Activated CD8-positive, alpha-beta T cell treated with anti-CD3 and anti-CD28 coated beads, Interleukin-2, amount 10 ng/mL, durations not matched to agents 7 days and 5 days (primary cell): ENCODE data around the gene IPO5. TPM values are rescaled to one million over a fixed set of nuclear protein-coding genes. Genes with fewer than 3 reads are reported as not detected.

Experiments used
- ATAC-seq: fragments of 150-1000 bp; cut with Tn5 transposase; one replicate; pipeline ENCODE4 v1.10.0; 2021; ENCODE audit warnings: moderate library complexity
- CTCF ChIA-PET: fragments of 350-600 bp; sonication (Branson Sonifier 250); formaldehyde crosslinking; loops from one replicate; lab custom pipeline; 2021; ENCODE audit warnings: antibody characterized with exemption; lab: Charles Lee
- POLR2A ChIA-PET: fragments of 350-600 bp; sonication (Branson Sonifier 250); formaldehyde crosslinking; loops from one replicate; lab custom pipeline; 2021; ENCODE audit warnings: antibody characterized with exemption; lab: Charles Lee
- DNase-seq: peaks from one replicate; pipeline ENCODE4 v3.0.0-alpha.2; 2020
- H3K27ac Mint-ChIP-seq: one replicate; pipeline ENCODE4 v1.8.0; 2021; ENCODE audit warnings: mild to moderate bottlenecking, mixed read lengths
- H3K27me3 Mint-ChIP-seq: one replicate; pipeline ENCODE4 v1.8.0; 2021; ENCODE audit warnings: low read depth, mixed read lengths
- H3K36me3 Mint-ChIP-seq: one replicate; pipeline ENCODE4 v1.8.0; 2021; ENCODE audit warnings: low read depth, mixed read lengths
- H3K4me1 Mint-ChIP-seq: one replicate; pipeline ENCODE4 v1.8.0; 2021; ENCODE audit warnings: low read depth, mixed read lengths
- H3K4me3 Mint-ChIP-seq: one replicate; pipeline ENCODE4 v1.8.0; 2021; ENCODE audit warnings: mild to moderate bottlenecking, mixed read lengths
- H3K9me3 Mint-ChIP-seq: one replicate; pipeline ENCODE4 v1.8.0; 2022; ENCODE audit warnings: mixed read lengths; ENCODE audit not compliant: insufficient read depth
- total RNA-seq, 2 experiments: library from RNA; stranded (reverse); gene quantifications; one replicate each; pipeline ENCODE4 v1.2.3, GENCODE V29; 2021

Gene IPO5
- 100 to 1,000 TPM; 115 to 119 TPM for total RNA-seq

DNA sequence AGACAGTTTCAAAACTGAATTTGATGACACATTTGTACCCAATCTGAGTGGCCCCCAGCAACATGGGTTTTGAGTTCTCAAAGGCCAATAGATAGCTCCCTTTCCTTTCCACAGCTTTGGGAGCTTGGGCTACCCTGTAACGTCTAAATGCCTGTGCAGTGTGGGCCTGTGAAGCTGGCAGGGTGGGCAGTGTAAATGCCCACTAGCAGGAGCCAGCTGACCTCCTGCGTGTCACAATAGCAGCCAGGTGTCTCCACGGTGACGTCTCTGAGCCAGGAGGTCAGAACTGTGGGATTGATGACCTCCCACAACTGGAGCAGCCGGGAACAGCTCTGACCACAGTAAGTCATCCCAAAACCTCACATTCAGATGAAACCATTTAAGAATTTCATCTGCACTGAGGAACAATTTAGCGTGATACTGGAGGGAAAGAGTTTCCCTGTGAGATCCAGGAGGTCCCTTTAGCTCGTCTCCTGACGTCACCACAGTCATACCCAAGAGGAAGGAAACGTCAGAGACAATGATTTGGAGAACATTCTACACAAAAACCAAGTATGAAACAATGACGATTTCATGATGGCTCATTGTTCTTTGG is at the start of gene IPO5:
IPO5 (plus strand) TSS at position 300 of the 595 bp plus-strand sequence. CDS start 23,022 bp downstream, outside the sequence.
- H3K27me3 Mint-ChIP-seq, result no peaks in the 10 kb centered on the region
- POLR2A ChIA-PET, result no interaction called here
- no peak within 1 kb of the TSS for H3K4me3 Mint-ChIP-seq
- H3K36me3 Mint-ChIP-seq, result no peaks in the 10 kb centered on the region
- H3K4me1 Mint-ChIP-seq, result no peaks in the 10 kb centered on the region
- DNase-seq, result no peak
- no peak within 1 kb of the TSS for H3K27ac Mint-ChIP-seq
- no peak for ATAC-seq
- CTCF ChIA-PET, result no interaction called here
- H3K9me3 Mint-ChIP-seq, result no peaks in the 10 kb centered on the region

DNA sequence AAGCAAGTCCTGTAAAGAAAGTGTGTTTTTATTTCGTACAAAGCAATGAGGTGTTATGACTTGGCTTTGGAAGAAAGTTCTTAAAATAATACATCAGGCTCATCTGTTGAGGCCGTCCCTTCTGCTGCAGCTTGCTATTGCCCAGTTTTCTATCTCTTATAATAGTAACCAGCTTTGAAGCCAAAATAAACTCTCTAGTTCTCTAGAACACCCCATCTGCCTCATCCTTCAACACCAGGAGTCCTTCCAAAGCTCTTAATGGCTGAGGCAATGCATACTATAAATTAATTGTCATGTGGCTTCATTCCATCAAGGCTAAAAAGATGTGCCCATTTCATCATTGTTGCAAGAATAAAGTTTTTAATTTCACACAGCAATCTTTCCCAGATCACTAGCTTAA is 49.4 kb upstream of the IPO5 start:
- ChIA-PET POLR2A (no interaction called here), CTCF (no interaction called here)
- no peak for DNase-seq
- Mint-ChIP-seq H3K36me3 (no peaks in the 10 kb centered on the region), H3K9me3 (no peaks in the 10 kb centered on the region), H3K27me3 (peaks cover 3% of the 10 kb centered on the region), H3K27ac (no peak overlapping the region), H3K4me1 (no peaks in the 10 kb centered on the region), H3K4me3 (no peak overlapping the region)
- ATAC-seq, result no peak

DNA sequence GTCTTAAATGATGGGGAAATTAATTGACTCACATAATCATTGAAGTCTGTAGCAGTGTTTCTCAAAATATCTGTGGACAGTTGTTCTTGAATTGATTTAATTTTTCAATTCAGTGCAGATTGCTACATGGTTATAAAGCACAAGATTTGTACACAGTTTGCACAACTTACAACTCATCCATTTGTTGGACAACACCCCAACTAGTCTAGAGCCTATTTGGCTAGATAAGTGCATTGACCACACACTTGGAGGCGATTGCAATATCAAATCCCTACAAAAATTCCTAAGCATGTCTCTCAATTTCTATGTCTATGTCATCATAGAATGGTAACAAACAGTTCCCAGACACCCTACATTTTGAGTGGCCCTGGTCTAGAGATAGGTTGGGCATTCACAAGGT is 48.0 kb upstream of the IPO5 start:
- ChIA-PET CTCF (no interaction called here), POLR2A (no interaction called here)
- no peaks in the 10 kb centered on the region for H3K36me3 Mint-ChIP-seq
- DNase-seq, result no peak
- no peaks in the 10 kb centered on the region for H3K4me1 Mint-ChIP-seq
- H3K27ac Mint-ChIP-seq, result no peak overlapping the region
- H3K4me3 Mint-ChIP-seq, result no peak overlapping the region
- no peak for ATAC-seq
- H3K27me3 Mint-ChIP-seq, result no peaks in the 10 kb centered on the region
- no peaks in the 10 kb centered on the region for H3K9me3 Mint-ChIP-seq

DNA sequence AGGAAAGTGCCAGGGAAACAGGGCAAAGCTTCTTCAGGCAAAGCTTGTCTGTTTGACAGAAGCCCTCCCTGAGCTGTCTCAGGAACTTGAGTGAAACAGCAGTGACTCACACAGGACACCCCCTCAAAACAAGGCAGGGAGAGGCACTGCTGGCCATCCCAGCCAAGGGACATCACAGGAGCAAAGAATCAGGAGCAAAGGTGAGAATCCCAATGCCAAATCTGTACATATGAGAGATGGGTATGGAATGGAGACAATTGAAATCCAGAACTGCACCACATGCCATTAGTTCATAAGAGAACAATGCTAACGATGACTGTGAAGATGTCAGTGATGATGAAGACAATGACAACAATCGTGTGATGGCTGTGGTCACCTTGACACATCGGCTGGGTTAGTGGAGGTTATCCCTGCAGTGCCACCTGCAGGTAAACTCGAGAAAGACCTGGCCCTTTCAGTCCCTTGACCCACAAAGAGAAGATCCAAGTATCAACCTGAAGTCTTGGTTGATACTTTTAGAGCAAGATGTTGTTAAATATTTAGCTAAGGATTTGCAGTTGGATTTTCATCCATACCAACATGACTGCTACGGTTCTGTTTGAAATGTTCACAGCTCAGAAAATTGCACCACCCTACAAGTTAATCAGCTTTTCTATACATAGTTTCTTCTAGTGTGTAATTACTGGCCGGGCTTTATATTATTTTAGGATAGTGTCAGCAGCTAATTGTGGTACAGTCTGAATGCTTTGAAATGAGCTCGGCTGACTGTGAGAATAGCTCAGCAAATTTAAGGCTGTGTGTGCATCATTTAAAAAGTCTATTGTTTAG is 42.0 kb upstream of the IPO5 start:
- no peaks in the 10 kb centered on the region for H3K9me3 Mint-ChIP-seq
- H3K27ac Mint-ChIP-seq, result no peak overlapping the region
- no peaks in the 10 kb centered on the region for H3K4me1 Mint-ChIP-seq
- no peaks in the 10 kb centered on the region for H3K36me3 Mint-ChIP-seq
- no peaks in the 10 kb centered on the region for H3K27me3 Mint-ChIP-seq
- POLR2A ChIA-PET, result no interaction called here
- DNase-seq (peak; percentile 21), ATAC-seq (no peak)
- CTCF ChIA-PET, result interaction anchor here (0.8 to 1.5 kb wide), 5 partner anchors 10 to 543 kb away, joined by 3 to 6 read pairs (median 3); no protein-coding TSS in a partner anchor
- H3K4me3 Mint-ChIP-seq, result no peak overlapping the region

DNA sequence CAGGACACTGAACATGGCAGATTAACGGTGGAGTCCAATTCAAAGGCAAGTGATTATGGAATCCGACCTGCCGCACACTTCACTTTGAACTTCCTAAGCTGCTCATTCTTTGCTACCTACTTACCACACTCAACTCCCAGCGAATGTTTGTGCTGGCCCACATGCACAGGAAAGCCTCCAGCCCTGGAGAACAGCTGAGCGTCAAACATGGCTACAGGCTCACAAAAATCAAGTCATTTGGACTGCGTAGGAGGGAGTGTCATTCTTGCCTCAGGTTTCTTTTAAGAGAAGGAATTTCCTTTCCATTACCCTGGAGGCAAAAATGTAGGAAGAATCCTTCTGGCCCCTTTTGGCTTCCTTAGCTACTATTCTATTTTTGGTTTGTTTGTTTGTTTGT is 41.3 kb upstream of the IPO5 start:
- Mint-ChIP-seq H3K9me3 (no peaks in the 10 kb centered on the region), H3K27me3 (no peaks in the 10 kb centered on the region), H3K27ac (no peak overlapping the region), H3K4me3 (no peak overlapping the region), H3K4me1 (no peaks in the 10 kb centered on the region), H3K36me3 (no peaks in the 10 kb centered on the region)
- ChIA-PET CTCF (interaction anchor here (0.9 to 1.5 kb wide), 4 partner anchors 10 to 543 kb away, joined by 3 to 6 read pairs (median 4); no protein-coding TSS in a partner anchor), POLR2A (no interaction called here)
- DNase-seq (no peak), ATAC-seq (no peak)

DNA sequence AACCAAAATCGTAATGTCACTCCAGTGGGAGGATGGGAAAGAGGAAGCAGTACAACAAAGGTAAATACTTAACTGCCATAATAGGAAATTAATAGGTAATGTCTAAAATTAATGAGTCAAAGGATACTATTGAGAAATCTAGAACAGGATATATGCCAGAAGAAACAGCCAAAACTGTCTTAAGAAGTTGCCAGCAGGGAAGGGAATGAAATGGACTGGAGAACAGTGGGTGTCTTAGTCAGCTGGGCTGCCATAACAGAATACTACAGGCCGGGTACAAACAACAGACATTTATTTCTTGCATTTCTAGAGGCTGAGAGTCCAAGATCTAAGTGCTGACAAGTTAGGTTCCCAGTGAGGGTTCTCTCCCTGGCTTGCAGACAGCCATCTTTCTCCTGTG is 40.3 kb upstream of the IPO5 start:
- CTCF ChIA-PET, result no interaction called here
- H3K27ac Mint-ChIP-seq, result no peak overlapping the region
- H3K9me3 Mint-ChIP-seq, result no peaks in the 10 kb centered on the region
- no peak for ATAC-seq
- no peak overlapping the region for H3K4me3 Mint-ChIP-seq
- no peaks in the 10 kb centered on the region for H3K36me3 Mint-ChIP-seq
- no peak for DNase-seq
- no peaks in the 10 kb centered on the region for H3K27me3 Mint-ChIP-seq
- POLR2A ChIA-PET, result no interaction called here
- H3K4me1 Mint-ChIP-seq, result no peaks in the 10 kb centered on the region

DNA sequence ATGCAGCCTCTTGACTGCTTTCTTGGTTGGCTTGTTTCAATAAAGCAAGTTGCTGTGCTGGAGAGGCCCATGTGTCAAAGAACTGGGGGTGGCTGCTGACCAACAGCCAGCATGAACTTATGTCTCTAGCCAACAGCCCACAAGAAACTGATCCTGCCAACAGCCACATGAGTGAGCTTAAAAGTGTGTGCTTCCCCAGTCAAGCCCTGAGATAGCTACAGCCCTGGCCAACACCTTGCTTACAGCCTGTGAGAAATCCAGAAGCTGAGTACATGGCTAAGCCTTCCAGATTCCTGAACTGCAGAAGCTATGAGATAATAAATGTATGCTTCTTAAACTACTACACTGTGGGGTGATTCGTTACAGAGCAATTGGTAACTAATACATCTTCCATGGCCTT is 38.9 kb upstream of the IPO5 start:
- ATAC-seq, result no peak
- no peak overlapping the region for H3K27ac Mint-ChIP-seq
- no peak overlapping the region for H3K4me3 Mint-ChIP-seq
- CTCF ChIA-PET, result no interaction called here
- DNase-seq, result no peak
- no peaks in the 10 kb centered on the region for H3K36me3 Mint-ChIP-seq
- no peaks in the 10 kb centered on the region for H3K9me3 Mint-ChIP-seq
- no peaks in the 10 kb centered on the region for H3K4me1 Mint-ChIP-seq
- no peaks in the 10 kb centered on the region for H3K27me3 Mint-ChIP-seq
- POLR2A ChIA-PET, result no interaction called here

DNA sequence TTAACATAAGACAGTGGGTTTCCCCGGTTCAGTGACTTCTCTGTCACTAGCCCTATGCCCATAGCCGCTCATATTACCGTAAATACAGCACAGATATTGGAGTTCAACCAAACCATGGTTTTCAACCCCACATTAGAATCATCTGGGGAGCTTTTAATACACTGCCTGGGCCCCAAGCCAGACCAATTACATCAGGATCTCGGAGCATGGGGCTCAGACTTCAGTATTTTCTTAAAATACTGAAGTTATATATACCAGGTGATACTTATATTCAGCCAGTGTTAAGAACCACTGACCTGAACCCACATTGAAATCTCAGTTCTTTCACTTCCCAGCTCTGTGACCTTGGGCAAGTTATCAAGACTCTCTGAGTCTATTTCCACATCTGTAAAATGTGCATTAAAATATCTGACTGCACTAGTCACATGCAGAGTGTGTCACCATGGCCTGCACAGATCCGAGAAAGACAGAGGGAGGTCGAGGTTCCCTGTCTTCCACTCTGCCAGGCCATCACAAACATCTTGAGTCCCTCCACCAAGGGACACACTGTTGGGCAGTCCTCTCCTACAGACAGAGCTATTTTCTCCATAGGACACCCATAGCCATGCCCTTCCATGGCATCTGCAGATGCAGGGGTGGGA is 32.2 kb upstream of the IPO5 start:
- POLR2A ChIA-PET, result no interaction called here
- DNase-seq, result no peak
- H3K27me3 Mint-ChIP-seq, result no peaks in the 10 kb centered on the region

DNA sequence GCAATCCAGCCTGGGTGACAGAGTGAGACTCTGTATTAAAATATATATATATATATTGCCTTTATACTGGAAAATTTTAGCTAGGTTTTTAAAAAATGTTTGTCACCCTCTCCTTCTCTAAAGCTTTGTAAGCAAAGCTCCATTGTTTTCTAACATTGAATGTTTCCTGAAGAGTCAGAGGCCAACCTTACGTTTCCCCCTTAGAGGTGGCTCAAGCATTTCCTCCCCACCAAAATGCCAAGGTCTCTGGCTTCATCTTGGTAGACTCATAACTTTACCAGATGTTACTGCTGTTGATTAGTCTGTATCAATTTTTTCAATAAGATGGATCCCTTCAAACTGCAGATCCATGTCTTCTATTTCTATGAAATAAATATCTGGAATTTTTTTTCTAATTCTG is 25.2 kb upstream of the IPO5 start:
- Mint-ChIP-seq H3K9me3 (no peaks in the 10 kb centered on the region), H3K27ac (no peak overlapping the region), H3K27me3 (peaks cover 3% of the 10 kb centered on the region), H3K36me3 (no peaks in the 10 kb centered on the region), H3K4me1 (no peaks in the 10 kb centered on the region), H3K4me3 (no peak overlapping the region)
- DNase-seq, result no peak
- ATAC-seq, result no peak
- ChIA-PET CTCF (no interaction called here), POLR2A (no interaction called here)

More for the DNA sequence above, 32.2 kb upstream of the IPO5 start:
- no peak for ATAC-seq
- no peaks in the 10 kb centered on the region for H3K4me1 Mint-ChIP-seq
- no peaks in the 10 kb centered on the region for H3K9me3 Mint-ChIP-seq
- no peak overlapping the region for H3K27ac Mint-ChIP-seq
- H3K4me3 Mint-ChIP-seq, result no peak overlapping the region
- H3K36me3 Mint-ChIP-seq, result no peaks in the 10 kb centered on the region
- CTCF ChIA-PET, result interaction anchor here (2.2 kb wide), 1 partner anchor 9 kb away, joined by 5 read pairs; no protein-coding TSS in a partner anchor

DNA sequence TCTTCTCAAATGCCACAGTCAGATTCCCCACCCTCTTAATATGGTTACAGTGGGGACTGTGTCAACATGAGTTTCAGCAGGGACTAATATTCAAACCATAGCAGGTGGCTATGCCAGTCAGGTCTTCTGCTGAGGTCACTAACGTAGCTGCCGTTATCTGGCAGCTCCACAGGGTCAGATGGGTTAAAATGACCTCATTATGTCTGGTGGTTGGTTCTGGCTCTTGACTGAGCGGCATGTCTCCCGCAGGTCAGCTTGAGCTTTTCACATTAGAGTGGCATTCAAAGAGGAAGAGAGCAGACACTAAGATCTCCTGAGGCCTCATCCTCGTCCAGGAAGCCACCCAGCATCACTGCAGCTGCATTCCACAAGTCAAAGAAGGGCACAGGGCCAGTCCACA is 21.4 kb upstream of the IPO5 start:
- no peaks in the 10 kb centered on the region for H3K36me3 Mint-ChIP-seq
- POLR2A ChIA-PET, result no interaction called here
- CTCF ChIA-PET, result no interaction called here
- no peak overlapping the region for H3K27ac Mint-ChIP-seq
- H3K27me3 Mint-ChIP-seq, result peaks cover 9% of the 10 kb centered on the region
- H3K4me1 Mint-ChIP-seq, result no peaks in the 10 kb centered on the region
- H3K4me3 Mint-ChIP-seq, result no peak overlapping the region
- H3K9me3 Mint-ChIP-seq, result no peaks in the 10 kb centered on the region
- no peak for DNase-seq
- no peak for ATAC-seq

DNA sequence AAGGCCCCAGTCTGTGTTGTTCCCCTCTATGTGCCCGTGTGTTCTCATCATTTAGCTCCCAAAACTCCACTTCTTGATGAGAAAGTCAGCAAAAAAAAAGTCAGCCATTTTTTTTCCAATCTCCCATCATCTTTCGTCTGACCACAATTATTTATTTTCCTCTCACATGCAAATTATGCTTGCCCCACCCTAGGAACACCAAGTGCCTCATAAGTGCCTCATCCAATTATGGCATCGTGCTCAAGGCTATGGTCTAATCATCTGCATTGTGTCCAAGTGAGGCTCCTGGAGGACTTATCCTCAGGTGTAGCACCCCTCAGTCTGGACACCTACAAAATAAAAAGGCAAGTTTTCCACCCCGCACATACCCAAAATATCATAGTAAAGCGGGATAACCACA is 20.8 kb upstream of the IPO5 start:
- Mint-ChIP-seq H3K36me3 (no peaks in the 10 kb centered on the region), H3K4me1 (no peaks in the 10 kb centered on the region), H3K4me3 (no peak overlapping the region), H3K9me3 (no peaks in the 10 kb centered on the region), H3K27ac (no peak overlapping the region), H3K27me3 (peaks cover 12% of the 10 kb centered on the region)
- no peak for ATAC-seq
- ChIA-PET POLR2A (no interaction called here), CTCF (no interaction called here)
- no peak for DNase-seq

DNA sequence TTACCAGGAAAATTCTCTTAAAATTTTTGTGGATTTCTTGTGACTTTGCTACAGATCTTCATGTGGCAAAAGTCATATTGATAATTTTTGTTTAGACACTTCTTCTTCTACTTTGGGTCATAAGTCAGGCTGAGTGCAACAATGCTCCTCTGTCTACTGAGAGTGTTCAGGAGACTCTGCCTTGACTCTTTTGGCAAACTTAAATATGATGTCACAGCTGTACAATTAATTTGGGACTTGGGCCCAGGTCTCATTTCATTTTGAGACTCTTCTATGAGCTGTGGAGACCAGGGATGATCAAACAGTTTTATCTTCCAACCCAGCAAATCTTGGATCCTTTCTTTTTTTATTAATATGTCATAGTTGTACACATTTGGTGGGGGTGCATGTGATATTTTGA is 19.7 kb upstream of the IPO5 start:
- ChIA-PET CTCF (interaction anchor here (1.0 kb wide), 1 partner anchor 93 kb away, joined by 3 read pairs; no protein-coding TSS in a partner anchor), POLR2A (no interaction called here)
- Mint-ChIP-seq H3K36me3 (no peaks in the 10 kb centered on the region), H3K4me1 (no peaks in the 10 kb centered on the region), H3K27me3 (peaks cover 14% of the 10 kb centered on the region), H3K4me3 (no peak overlapping the region), H3K27ac (no peak overlapping the region), H3K9me3 (no peaks in the 10 kb centered on the region)
- no peak for ATAC-seq
- DNase-seq, result no peak
